NK-92 treated with Interleukin-12 subunit alpha and Interleukin-12 subunit beta, amount 100 ng/mL, for 24 hours (cell line): ENCODE data around the gene SCARF2.
A peak's percentile ranks its signal among the peaks of the same experiment; 100 is the strongest.
"Not testable (repeated sequence)": the region's sequence is repeated elsewhere in the genome, so short reads cannot be mapped to it uniquely, and the experiment has no call there.

Source experiments
- DNase-seq: peaks from one replicate; lab custom pipeline; 2025; lab: John Stamatoyannopoulos, UW

SCARF2 gene

GRCh38 chr22:20409385-20409784 is 28.2 kb downstream of the SCARF2 start:
- DNase-seq: not testable (repeated sequence)

- no peak for DNase-seq
Observed at GRCh38 chr22:20408891-20409290, 28.7 kb downstream of the SCARF2 start.

- no peak for DNase-seq
Observed at GRCh38 chr22:20407829-20408228, 29.8 kb downstream of the SCARF2 start.

- no peak for DNase-seq
Observed at GRCh38 chr22:20406686-20407408, 30.8 kb downstream of the SCARF2 start.

GRCh38 chr22:20405931-20406685 is 31.5 kb downstream of the SCARF2 start:
- DNase-seq: no peak

GRCh38 chr22:20405291-20405930 is 32.2 kb downstream of the SCARF2 start:
- no peak for DNase-seq

- DNase-seq: no peak
Observed at GRCh38 chr22:20404881-20405280, 32.7 kb downstream of the SCARF2 start.

GRCh38 chr22:20403779-20404140 is 33.9 kb downstream of the SCARF2 start:
- DNase-seq: no peak

- peak; percentile 12 for DNase-seq
Observed at GRCh38 chr22:20402960-20403778, 34.5 kb downstream of the SCARF2 start.

- no peak for DNase-seq
Observed at GRCh38 chr22:20401376-20402014, 36.1 kb downstream of the SCARF2 start.

GRCh38 chr22:20400606-20401375 is 36.8 kb downstream of the SCARF2 start:
- DNase-seq: no peak

- DNase-seq: no peak
Observed at GRCh38 chr22:20399866-20400605, 37.6 kb downstream of the SCARF2 start.

- DNase-seq: no peak
Observed at GRCh38 chr22:20398420-20398819, 39.2 kb downstream of the SCARF2 start.

- DNase-seq: no peak
Observed at GRCh38 chr22:20397498-20397897, 40.1 kb downstream of the SCARF2 start.

- no peak for DNase-seq
Observed at GRCh38 chr22:20396639-20397038, 41.0 kb downstream of the SCARF2 start.

- no peak for DNase-seq
Observed at GRCh38 chr22:20395907-20396287, 41.7 kb downstream of the SCARF2 start.

GRCh38 chr22:20395181-20395906 is 42.3 kb downstream of the SCARF2 start:
- DNase-seq: no peak

GRCh38 chr22:20393705-20394476 is 43.7 kb downstream of the SCARF2 start, which contains the start of gene ZNF74:
Gene ZNF74 (plus strand): TSS chr22:20394151. CDS start chr22:20394629, 478 bp downstream.
- DNase-seq: peak; percentile 56
